Endothelial cell (in vitro differentiated cells): ENCODE measurements around the gene RSPO3. TPM values are rescaled to one million over a fixed set of nuclear protein-coding genes. Genes with fewer than 3 reads are reported as not detected.

Experiments used
- DNase-seq: peaks from one replicate; pipeline ENCODE4 v3.0.0; 2021; ENCODE audit warnings: low spot score
- H3K27ac Mint-ChIP-seq: one replicate; pipeline ENCODE4 v1.8.0; 2021; ENCODE audit warnings: mixed read lengths, inconsistent platforms; ENCODE audit not compliant: unreplicated experiment
- H3K27me3 Mint-ChIP-seq: one replicate; pipeline ENCODE4 v1.8.0; 2021; ENCODE audit warnings: mild to moderate bottlenecking, moderate library complexity, mixed read lengths, inconsistent platforms; ENCODE audit not compliant: unreplicated experiment
- H3K36me3 Mint-ChIP-seq: one replicate; pipeline ENCODE4 v1.8.0; 2021; ENCODE audit warnings: mild to moderate bottlenecking, low read depth, mixed read lengths, inconsistent platforms; ENCODE audit not compliant: unreplicated experiment
- H3K4me1 Mint-ChIP-seq: one replicate; pipeline ENCODE4 v1.8.0; 2021; ENCODE audit warnings: mild to moderate bottlenecking, mixed read lengths, inconsistent platforms; ENCODE audit not compliant: unreplicated experiment
- H3K4me3 Mint-ChIP-seq: one replicate; pipeline ENCODE4 v1.8.0; 2021; ENCODE audit warnings: mild to moderate bottlenecking, mixed read lengths, inconsistent platforms; ENCODE audit not compliant: unreplicated experiment
- H3K9me3 Mint-ChIP-seq: one replicate; pipeline ENCODE4 v1.8.0; 2021; ENCODE audit warnings: mixed read lengths, inconsistent platforms; ENCODE audit not compliant: unreplicated experiment
- total RNA-seq: library from RNA; stranded (reverse); fragmentation: NEBNext Ultra II Directional; extraction: Animal tissue kit (Norgen Biotek cat#: 25700); gene quantifications from one replicate; pipeline ENCODE4 v1.2.1, GENCODE V29; 2021; ENCODE audit not compliant: unreplicated experiment
- TF ChIP-seq, protein P1 (sequence below): fragments of 200-600 bp; sonication (generic); IDR thresholded peaks from one replicate; pipeline ENCODE4 v1.5.0; 2021; ENCODE audit warnings: antibody characterized with exemption; ENCODE audit not compliant: unreplicated experiment

RSPO3 gene
- total RNA-seq, 1 donor from 2014 or later = 0.59 TPM

- no peak overlapping the region for H3K27ac Mint-ChIP-seq
- no peaks in the 10 kb centered on the region for H3K36me3 Mint-ChIP-seq
- H3K4me1 Mint-ChIP-seq = peaks cover 5% of the 10 kb centered on the region
- TF ChIP-seq, protein P1, sequence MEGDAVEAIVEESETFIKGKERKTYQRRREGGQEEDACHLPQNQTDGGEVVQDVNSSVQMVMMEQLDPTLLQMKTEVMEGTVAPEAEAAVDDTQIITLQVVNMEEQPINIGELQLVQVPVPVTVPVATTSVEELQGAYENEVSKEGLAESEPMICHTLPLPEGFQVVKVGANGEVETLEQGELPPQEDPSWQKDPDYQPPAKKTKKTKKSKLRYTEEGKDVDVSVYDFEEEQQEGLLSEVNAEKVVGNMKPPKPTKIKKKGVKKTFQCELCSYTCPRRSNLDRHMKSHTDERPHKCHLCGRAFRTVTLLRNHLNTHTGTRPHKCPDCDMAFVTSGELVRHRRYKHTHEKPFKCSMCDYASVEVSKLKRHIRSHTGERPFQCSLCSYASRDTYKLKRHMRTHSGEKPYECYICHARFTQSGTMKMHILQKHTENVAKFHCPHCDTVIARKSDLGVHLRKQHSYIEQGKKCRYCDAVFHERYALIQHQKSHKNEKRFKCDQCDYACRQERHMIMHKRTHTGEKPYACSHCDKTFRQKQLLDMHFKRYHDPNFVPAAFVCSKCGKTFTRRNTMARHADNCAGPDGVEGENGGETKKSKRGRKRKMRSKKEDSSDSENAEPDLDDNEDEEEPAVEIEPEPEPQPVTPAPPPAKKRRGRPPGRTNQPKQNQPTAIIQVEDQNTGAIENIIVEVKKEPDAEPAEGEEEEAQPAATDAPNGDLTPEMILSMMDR = peak; percentile 17
- no peak for DNase-seq
- H3K4me3 Mint-ChIP-seq = no peak overlapping the region
- no peaks in the 10 kb centered on the region for H3K9me3 Mint-ChIP-seq
- no peaks in the 10 kb centered on the region for H3K27me3 Mint-ChIP-seq
Observed at GRCh38 chr6:127100510-127101140, 17.8 kb upstream of the RSPO3 start.

- Mint-ChIP-seq H3K4me3 (no peak overlapping the region), H3K9me3 (no peaks in the 10 kb centered on the region), H3K27me3 (no peaks in the 10 kb centered on the region), H3K36me3 (no peaks in the 10 kb centered on the region), H3K4me1 (peaks cover 5% of the 10 kb centered on the region), H3K27ac (no peak overlapping the region)
- TF ChIP-seq, protein P1 = no peak
- no peak for DNase-seq
Observed at GRCh38 chr6:127102299-127102698, 16.2 kb upstream of the RSPO3 start.

GRCh38 chr6:127102859-127103258, 15.6 kb upstream of the RSPO3 start:
- Mint-ChIP-seq H3K27ac (no peak overlapping the region), H3K36me3 (no peaks in the 10 kb centered on the region), H3K9me3 (no peaks in the 10 kb centered on the region), H3K4me1 (peaks cover 5% of the 10 kb centered on the region), H3K4me3 (no peak overlapping the region), H3K27me3 (no peaks in the 10 kb centered on the region)
- no peak for DNase-seq
- TF ChIP-seq, protein P1 = no peak

- Mint-ChIP-seq H3K27me3 (no peaks in the 10 kb centered on the region), H3K4me1 (peaks cover 3% of the 10 kb centered on the region), H3K36me3 (no peaks in the 10 kb centered on the region), H3K27ac (no peak overlapping the region), H3K4me3 (no peak overlapping the region), H3K9me3 (no peaks in the 10 kb centered on the region)
- TF ChIP-seq, protein P1 = no peak
- no peak for DNase-seq
Observed at GRCh38 chr6:127103482-127103881, 15.0 kb upstream of the RSPO3 start.

DNA sequence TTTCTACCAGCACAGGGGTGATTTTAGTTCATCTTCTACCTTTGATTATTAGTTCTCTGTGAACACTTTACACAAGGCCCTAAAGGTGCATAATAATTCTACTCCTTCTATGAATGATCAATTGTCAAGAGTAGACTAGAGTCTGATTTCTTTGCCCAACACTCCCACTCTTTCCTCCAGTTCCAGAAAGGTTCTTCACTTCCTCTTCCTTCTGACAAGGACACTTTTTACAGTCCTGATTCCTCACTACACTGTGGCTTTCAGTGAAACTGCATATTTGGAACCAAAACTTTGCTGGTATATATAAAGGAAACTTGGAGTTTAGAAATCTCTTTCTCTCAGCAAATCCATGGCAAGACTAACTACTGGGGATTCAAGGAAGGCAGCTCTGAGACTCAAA, 10.6 kb upstream of the RSPO3 start:
- no peak for DNase-seq
- TF ChIP-seq, protein P1 = no peak
- H3K4me3 Mint-ChIP-seq = no peak overlapping the region
- no peaks in the 10 kb centered on the region for H3K9me3 Mint-ChIP-seq
- no peaks in the 10 kb centered on the region for H3K4me1 Mint-ChIP-seq
- no peaks in the 10 kb centered on the region for H3K27me3 Mint-ChIP-seq
- H3K36me3 Mint-ChIP-seq = no peaks in the 10 kb centered on the region
- H3K27ac Mint-ChIP-seq = no peak overlapping the region
